IPS-NIHi7 (cell line): ENCODE results near the gene MPPED1.

Experiments
- DNase-seq: peaks from one replicate; pipeline ENCODE4 v3.0.0; 2012; ENCODE audit warnings: mixed read lengths; ENCODE audit errors: extremely low spot score

MPPED1 gene

GRCh38 chr22:43541462-43542407 lies 129.9 kb downstream of the MPPED1 start:
- no peak for DNase-seq

- no peak for DNase-seq
Observed at GRCh38 chr22:43542681-43543521, 131.1 kb downstream of the MPPED1 start.

- DNase-seq, result no peak
Observed at GRCh38 chr22:43543522-43544288, 131.9 kb downstream of the MPPED1 start.

GRCh38 chr22:43544289-43544673 lies 132.5 kb downstream of the MPPED1 start:
- DNase-seq, result no peak

DNA sequence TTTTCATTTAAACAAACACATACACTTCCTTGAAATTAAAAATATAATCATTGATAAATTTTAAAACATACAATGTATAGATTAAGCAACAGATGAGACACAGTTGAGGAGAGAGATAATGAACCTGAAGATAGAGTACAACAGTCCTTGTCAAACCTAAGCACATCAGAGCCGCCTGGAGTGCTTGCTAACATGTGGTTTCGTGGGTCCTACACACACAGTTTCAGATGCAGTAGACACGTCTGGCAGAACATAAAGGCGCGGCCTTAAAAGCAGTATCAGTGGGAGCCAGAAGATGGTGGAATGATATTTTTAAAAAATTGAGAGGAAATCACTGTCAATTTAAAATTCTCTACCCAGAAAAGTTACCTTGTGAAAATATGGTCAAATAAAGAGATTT lies 134.4 kb downstream of the MPPED1 start:
- DNase-seq, result no peak

GRCh38 chr22:43550024-43550620 lies 138.3 kb downstream of the MPPED1 start:
- no peak for DNase-seq

GRCh38 chr22:43550672-43551071 lies 138.9 kb downstream of the MPPED1 start:
- DNase-seq, result no peak

GRCh38 chr22:43553451-43554258 lies 141.8 kb downstream of the MPPED1 start:
- DNase-seq, result no peak

- no peak for DNase-seq
Observed at GRCh38 chr22:43554259-43554636, 142.4 kb downstream of the MPPED1 start.

DNA sequence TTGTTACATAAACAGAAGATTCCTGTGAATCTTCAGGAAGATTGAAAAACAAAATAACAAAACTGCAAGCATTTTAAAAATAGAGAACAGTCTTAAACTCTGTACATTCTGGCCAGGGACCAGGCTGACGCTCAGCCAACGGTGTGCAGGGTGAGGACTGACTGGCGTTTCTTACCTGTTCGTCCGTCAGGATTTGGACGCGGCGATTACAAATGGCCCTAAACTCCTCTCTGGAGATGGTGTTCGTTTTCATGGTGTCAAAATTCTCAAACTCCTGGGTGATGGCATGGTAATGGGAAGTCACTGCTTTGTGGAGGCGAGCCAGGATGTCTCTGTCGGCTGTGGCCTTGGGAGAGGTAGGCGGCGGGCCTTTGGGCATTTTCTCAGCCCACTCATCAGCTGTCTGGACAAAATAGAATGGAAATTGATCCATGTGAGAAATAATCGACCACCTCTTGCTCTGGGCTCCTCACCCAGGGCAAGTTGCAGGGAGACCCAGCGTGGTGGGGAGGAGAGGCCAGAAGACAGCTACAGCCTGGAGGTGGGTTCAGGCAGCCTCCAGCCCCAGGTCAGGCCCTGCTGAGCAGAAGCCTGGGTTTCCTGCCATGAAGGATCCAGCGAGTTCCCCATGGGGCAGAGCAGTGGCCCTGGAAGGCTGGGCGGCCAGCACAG lies 143.0 kb downstream of the MPPED1 start:
- no peak for DNase-seq

DNA sequence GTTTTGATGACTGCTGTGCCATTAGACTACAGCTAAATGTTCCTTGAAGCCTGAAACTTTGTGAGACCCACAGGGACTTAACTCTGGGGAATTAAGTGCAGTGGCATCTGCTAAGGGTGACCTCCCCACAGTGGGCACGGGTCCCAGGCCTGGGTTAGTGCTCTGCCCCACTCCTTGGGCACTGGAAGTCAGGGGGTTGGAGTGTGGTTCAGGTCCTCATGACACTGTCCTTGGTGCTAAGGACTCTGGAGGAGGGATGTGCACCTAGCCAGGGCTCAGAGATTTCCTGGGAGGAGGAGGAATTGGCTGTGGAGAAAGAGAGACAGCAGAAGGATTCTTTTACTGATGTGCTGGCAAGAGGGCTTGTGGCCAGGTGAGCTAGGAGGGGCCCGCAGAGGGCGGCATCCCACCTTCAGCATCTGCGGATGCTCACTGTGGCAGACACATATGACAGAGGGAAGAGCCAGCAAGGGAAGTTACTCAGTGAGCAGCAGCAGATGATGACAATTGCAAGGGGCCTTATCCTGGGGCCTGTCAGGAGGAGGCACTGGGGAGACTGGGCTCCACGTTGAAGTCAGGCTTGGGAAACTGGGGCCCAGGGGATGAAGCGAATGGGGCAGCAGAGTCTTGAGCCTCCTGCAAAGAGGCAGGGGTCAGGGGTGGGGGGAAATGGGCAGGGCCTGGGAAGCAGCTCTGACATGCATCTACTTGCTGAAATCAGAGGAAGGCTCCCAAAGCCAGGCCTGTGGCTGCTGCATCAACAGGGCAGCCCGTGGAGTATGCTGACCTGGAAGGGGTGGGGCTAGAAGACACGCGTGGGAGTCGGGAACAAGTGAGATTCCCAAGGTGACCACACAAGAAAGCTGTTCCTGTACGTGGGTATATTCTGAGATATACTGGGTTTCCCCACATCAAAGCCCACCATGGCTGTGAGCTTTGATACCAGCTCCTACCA lies 144.0 kb downstream of the MPPED1 start:
- no peak for DNase-seq
